GM19395 (cell line): ENCODE measurements around the gene IMPDH1.

Experiments used
- ATAC-seq: cut with Tn5 transposase; IDR thresholded peaks from one replicate; pipeline ENCODE4 v1.9.1; 2021; ENCODE audit warnings: mild to moderate bottlenecking, moderate library complexity; ENCODE audit not compliant: unreplicated experiment

Gene IMPDH1

GRCh38 chr7:128363261-128363721 lies 46.5 kb downstream of the IMPDH1 start:
- ATAC-seq: no peak

DNA sequence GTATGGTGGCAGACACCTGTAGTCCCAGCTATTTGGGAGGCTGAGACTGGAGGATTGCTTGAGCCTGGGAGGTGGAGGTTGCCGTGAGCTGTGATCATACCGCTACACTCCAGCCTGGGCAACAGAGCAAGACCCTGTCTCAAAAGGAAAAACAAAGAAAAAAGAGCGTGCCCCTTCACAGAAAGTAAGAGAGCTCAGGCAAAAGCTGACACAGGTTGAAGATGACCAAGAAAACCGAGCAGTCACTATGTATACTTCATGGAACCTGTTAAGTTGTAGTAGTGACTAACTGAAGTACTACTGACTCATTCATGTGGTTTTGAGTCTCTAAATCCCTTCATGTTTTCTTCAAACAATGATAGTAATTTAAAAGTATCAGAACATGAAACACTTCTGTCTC lies 47.1 kb downstream of the IMPDH1 start:
- ATAC-seq: no peak

DNA sequence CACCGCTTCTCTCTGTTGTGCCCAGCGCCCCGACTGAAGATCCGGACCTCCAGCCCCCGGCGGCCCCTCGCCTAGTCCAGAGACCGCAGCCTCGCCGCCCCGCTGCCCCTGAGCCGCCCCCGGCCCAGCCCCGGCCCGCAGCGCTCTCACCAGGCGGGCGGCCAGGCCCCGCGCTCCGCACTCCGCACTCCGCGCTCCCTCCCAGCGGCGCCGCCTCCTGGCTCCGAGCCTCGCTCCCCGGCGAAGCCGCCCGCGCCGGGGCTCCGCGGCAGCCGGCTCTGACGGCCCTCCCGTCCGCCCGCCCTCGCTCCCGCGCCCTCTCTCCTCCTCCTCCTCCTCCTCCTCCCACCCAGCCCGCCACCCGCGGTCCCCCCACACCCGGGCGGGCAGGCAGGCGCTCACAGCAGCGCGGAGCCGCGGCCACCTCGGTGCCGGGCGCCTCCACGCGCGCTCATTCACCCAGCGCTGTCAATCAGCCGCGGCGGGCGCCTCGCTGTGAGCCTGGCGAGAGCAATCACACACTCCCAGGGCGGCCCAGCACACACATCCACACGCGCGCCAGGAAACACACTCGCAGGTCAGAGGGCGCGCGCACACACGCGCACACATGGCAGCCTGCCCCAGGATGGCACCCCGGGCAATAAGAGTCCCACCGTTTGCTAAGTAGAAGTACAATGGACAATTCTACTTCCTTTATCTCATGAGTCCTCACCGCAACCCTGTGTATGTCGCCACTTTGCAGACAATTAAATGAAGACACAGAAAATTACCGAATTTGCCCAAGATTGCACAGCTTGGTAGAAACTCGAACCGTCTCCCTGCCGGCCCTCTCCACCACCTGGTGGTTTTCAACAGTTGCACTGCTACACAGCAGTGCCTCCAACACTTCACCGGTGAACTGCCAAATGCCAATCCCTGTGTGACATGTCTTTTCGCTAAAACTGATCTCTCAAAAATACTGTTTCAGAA lies 48.1 kb downstream of the IMPDH1 start, which contains the start of gene PRRT4:
PRRT4 (minus strand) TSS at position 280 of the 969 bp plus-strand sequence.
- ATAC-seq: no peak

DNA sequence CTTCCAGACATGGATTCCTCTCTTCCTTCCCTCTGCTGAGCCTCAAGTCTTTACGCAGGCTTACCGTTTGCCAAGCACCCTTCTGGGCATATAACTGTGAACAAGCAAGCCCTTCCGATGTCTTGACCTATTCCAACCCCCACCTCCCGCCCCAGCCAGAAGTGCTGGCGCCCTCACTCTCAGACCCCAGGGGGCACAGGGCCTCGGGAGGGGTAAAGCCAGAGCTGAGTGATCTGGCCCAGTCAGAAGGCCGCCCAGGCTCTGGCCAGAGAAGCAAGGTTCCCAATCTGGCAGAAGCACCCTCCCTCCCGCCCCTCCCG lies 49.5 kb downstream of the IMPDH1 start:
- no peak for ATAC-seq

GRCh38 chr7:128359939-128360338 lies 49.8 kb downstream of the IMPDH1 start:
- ATAC-seq: no peak

DNA sequence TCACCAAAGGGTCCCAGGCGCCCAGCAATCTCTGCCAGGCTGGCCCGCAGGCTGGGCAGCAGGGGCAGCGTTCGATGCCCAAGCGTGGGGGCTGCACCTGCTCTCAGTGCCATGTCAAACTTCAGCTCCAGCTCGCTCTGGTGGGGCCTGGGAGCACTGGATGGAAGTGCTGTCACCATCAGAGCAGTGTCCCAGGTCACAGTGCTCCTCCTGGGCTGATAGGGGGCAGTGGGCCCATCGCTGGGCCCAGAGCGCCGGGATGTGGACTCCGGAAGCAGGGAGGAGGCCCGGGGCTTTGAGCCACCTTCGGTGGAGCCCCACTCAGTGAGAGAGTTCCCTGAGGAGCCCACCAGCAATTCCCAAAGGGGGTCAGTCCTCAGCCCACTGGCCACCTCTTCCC lies 50.4 kb downstream of the IMPDH1 start:
- no peak for ATAC-seq

- no peak for ATAC-seq
These were observed 51.5 kb downstream of the IMPDH1 start for GRCh38 chr7:128358233-128358632.

DNA sequence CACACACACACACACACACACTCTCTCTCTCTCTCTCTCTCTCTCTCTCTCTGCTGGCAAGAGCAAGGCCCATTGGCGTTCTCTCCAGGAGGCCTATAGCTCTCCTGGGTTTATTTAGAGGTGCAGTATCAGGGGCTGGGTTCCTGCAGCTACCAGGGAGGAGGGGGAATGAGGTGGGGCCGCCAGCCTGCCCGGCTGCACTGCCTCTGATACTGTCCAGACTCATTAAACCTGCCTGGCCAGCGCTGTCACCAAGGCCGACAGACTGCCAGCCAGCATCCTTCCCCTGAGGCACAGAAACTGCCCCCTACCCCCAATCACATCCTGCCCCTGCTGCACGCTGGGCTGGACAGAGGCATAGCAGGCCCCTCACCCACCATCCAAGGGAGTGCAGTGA lies 52.6 kb downstream of the IMPDH1 start:
- ATAC-seq: no peak

- no peak for ATAC-seq
These were observed 53.1 kb downstream of the IMPDH1 start for GRCh38 chr7:128356546-128357216.

GRCh38 chr7:128353610-128354009 lies 56.2 kb downstream of the IMPDH1 start:
- ATAC-seq: no peak

GRCh38 chr7:128353189-128353588 lies 56.6 kb downstream of the IMPDH1 start:
- no peak for ATAC-seq

DNA sequence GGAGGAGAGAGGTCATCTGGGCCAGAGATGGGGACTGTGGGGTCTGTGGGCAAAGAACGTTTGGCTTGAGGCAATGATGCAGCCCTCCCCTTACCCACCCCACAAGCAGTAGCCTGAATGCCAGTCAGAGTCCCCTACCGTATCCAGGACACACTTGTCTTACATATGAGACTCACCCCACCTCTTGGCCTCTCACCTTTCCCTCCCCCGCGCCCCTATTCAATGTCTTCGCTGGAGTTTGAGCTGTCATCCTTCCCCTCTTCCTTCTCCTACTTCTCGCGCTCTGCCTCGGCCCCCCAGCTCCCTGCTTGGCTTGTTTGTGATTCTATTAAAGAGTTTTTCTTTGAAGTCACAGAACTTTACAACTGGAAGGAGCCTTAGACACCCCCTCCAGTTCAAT lies 57.1 kb downstream of the IMPDH1 start:
- ATAC-seq: no peak

GRCh38 chr7:128352153-128352537 lies 57.6 kb downstream of the IMPDH1 start:
- no peak for ATAC-seq

DNA sequence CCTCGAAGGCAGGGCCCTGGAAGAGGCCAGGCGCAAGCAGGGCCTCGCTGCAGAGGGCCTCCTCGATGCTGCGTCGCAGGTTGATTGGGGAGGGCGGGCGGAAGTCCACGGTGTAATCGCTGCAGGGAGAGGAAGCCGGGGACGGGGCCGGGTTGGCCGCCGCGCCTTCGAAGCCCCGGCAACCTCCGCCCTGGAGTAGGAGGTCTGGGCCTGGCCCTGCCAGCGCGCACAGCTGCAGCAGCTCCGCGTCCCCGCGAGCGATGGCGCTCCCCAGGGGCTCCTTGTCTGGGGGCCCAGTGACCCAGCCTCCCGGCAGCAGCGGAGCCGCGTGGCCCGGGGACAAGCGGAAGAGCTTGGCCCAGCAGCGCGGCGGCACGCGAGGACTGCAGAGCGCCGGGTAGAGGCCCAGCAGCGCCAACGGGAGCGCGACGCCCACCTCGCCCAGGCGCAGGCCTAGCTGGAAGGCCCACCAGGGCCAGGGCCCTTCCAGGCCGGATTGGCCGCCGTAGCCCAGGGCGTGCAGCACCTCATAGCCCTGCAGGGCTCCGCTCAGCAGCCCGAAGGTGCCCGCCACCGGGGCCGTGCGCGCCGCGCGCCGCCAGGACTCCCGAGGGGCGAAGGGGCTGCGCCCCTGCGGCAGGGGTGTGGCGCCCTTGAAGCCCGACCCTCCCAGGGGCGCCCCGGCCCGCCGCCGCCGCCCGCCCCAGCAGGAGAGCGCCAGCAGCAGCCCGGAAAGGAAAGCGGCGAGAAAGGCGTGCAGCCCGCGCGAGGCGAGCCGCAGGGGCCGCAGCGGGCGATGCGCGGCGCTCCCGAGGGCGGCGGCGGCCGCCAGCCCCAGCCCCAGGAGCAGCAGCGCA lies 58.3 kb downstream of the IMPDH1 start:
- ATAC-seq: no peak

- ATAC-seq: no peak
These were observed 59.0 kb downstream of the IMPDH1 start for GRCh38 chr7:128350708-128351295.

DNA sequence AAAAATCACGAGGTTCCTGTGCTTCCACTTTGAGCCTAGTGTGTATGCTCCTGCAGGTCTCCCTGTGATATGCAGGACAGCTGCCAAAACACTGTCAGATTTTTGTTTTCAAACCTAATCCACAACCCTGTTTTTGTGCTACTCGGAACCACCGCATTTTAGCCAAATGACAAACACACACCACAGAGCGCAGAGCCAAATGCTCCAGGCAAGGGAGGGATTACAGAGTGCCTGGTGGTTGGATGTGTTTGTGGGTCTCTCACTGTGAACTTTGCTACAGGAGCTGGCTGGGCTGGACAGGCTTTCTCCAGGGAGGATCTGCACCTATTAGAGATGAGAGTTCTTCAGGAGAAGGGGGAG lies 60.3 kb downstream of the IMPDH1 start:
- ATAC-seq: no peak

DNA sequence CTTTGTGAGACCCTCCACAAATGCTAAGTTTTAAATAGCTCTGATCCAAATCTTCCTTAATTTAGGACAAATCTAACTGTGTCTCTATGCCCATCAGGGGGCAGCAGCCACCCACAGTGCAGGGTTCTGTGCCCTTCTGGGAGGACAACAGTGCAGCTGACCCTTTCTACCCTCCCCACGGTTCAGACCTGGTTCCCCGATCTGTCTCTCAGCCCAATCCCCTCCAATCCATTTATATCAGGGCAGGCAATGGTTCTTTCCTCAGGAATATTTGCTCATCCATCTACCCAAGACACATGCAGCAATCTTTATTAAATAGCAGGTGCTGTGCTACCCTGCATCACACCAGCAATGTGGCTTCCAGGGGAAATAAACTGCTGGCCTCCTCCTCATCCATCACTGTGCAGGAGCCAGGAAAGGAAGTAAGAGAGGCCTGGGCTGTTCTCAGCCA lies 62.1 kb downstream of the IMPDH1 start:
- no peak for ATAC-seq

- ATAC-seq: no peak
These were observed 65.4 kb downstream of the IMPDH1 start for GRCh38 chr7:128344431-128344774.

GRCh38 chr7:128343554-128344430 lies 66.0 kb downstream of the IMPDH1 start, which contains the start of gene RBM28:
Gene RBM28, minus strand, starts transcription at chr7:128343908. Its CDS starts 115 bp downstream, at chr7:128343793.
- ATAC-seq: peak; percentile 99
